Panc1 (cell line): ENCODE data around the gene AKT1. TPM values are rescaled to one million over a fixed set of nuclear protein-coding genes. Genes with fewer than 3 reads are reported as not detected.
"Not testable (repeated sequence)": the region's sequence is repeated elsewhere in the genome, so short reads cannot be mapped to it uniquely, and the experiment has no call there.

ENCODE experiments used
- ATAC-seq: fragments of 200-7000 bp; cut with Tn5 transposase; 2 replicates; pipeline ENCODE4 v1.9.1; 2020; ENCODE audit warnings: mild to moderate bottlenecking, moderate library complexity
- BruUV-seq: library from RNA; stranded (reverse); fragments of 400-500 nt; replicated peaks from 2 replicates; lab custom pipeline; 2021; lab: Mats Ljungman, UMichigan
- CTCF ChIA-PET: fragments of 300-600 bp; sonication (Branson Sonifier 250); formaldehyde crosslinking; loops from one replicate; lab custom pipeline; 2022; ENCODE audit warnings: antibody characterized with exemption; lab: Charles Lee
- POLR2A ChIA-PET: fragments of 300-600 bp; sonication (Branson Sonifier 250); formaldehyde crosslinking; loops from one replicate; lab custom pipeline; 2022; ENCODE audit warnings: antibody characterized with exemption; lab: Charles Lee
- DNase-seq: peaks from one replicate; pipeline ENCODE4 v3.0.0-alpha.2; 2010; ENCODE audit warnings: low read depth, low spot score
- H3K27ac ChIP-seq: 2 replicates; pipeline ENCODE4 v1.5.1; 2011; ENCODE audit warnings: mild to moderate bottlenecking, low read length, inconsistent platforms
- H3K27me3 ChIP-seq: fragments of 200-500 bp; sonication (Bioruptor generic); 2 replicates; pipeline ENCODE4 v1.6.0; 2014; ENCODE audit warnings: low read length, inconsistent platforms; ENCODE audit not compliant: control insufficient read depth, insufficient read depth
- H3K36me3 ChIP-seq: fragments of 200-500 bp; sonication (Bioruptor generic); 2 replicates; pipeline ENCODE4 v1.5.1; 2014; ENCODE audit warnings: inconsistent platforms, mild to moderate bottlenecking, low read length, moderate library complexity; ENCODE audit not compliant: control insufficient read depth, insufficient read depth
- H3K4me1 ChIP-seq: 2 replicates; pipeline ENCODE4 v1.5.1; 2011; ENCODE audit warnings: inconsistent platforms, mild to moderate bottlenecking, low read length, moderate library complexity; ENCODE audit not compliant: control insufficient read depth, insufficient read depth
- H3K4me3 ChIP-seq, 2 experiments: 2 replicates each; pipeline ENCODE4 v1.5.1; 2011 to 2012; ENCODE audit warnings: low read depth in 2 of 2, low read length in 2 of 2, mild to moderate bottlenecking in 2 of 2, inconsistent platforms in 1 of 2, moderate library complexity in 1 of 2
- H3K9me3 ChIP-seq: fragments of 200-500 bp; sonication (Bioruptor generic); 2 replicates; pipeline ENCODE4 v1.5.1; 2014; ENCODE audit warnings: low read depth, mild to moderate bottlenecking, inconsistent platforms, low read length, moderate library complexity; ENCODE audit not compliant: control insufficient read depth, insufficient read depth
- POLR2AphosphoS5 ChIP-seq: IDR thresholded peaks from 2 replicates; pipeline ENCODE4 v1.6.1; 2012; ENCODE audit warnings: mild to moderate bottlenecking, low read depth, low read length, moderate library complexity
- SIN3A ChIP-seq: IDR thresholded peaks from 2 replicates; pipeline ENCODE4 v1.6.1; 2012; ENCODE audit warnings: low read depth, mild to moderate bottlenecking, low read length, moderate library complexity, borderline replicate concordance; ENCODE audit not compliant: insufficient read depth
- TCF7L2 ChIP-seq: IDR thresholded peaks from 2 replicates; pipeline ENCODE4 v1.6.1; 2011; ENCODE audit warnings: mild to moderate bottlenecking, low read depth, low read length, inconsistent platforms
- in situ Hi-C: cut with HindIII; loops from 2 replicates; pipeline ENCODE4 v1.10.0; 2016; ENCODE audit warnings: low sequenced_read_pairs, low pct_unique_long_range_greater_than_20kb
- intact Hi-C: fragments of 100-400 bp; cut with micrococcal nuclease; formaldehyde crosslinking; loops from one replicate; pipeline ENCODE4 v1.10.0; 2022; ENCODE audit not compliant: unreplicated experiment
- total RNA-seq: library from RNA; stranded (reverse); gene quantifications from one replicate; pipeline ENCODE4 v1.2.1, GENCODE V29; 2021; ENCODE audit not compliant: unreplicated experiment
- TF ChIP-seq, protein P1 (sequence below): fragments of 450-650 bp; IDR thresholded peaks from 2 replicates; pipeline ENCODE4 v1.5.1; 2017; ENCODE audit warnings: mild to moderate bottlenecking
- TF ChIP-seq, protein P2 (sequence below), 2 experiments: IDR thresholded peaks; 2 replicates each; pipeline ENCODE4 v1.6.1; 2011 to 2012; ENCODE audit warnings: low read depth in 2 of 2, control low read depth in 1 of 2, low read length in 1 of 2, mild to moderate bottlenecking in 1 of 2, moderate library complexity in 1 of 2; ENCODE audit not compliant: insufficient read depth in 1 of 2

AKT1 gene
- total RNA-seq, 1 experiment from 2014 or later, result 175 TPM

DNA sequence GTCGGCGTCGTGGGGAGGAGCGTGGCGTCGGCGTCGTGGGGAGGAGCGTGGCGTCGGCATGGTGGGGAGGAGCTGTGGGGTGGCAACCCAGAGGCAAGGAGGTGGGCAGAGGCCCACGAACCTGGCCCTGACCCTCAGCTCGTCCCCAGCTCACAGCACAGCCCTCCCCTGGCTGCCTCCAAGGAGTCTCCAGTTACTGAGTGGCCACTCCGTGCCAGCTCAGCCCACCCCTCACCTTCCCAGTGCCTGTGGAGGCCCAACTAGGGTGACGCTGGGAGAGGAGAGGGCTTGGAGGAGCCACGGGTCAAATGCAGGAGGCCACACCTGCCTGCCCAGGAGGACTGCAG is 65.7 kb downstream of the AKT1 start:
- POLR2A ChIA-PET, result no interaction called here
- no peak for DNase-seq

DNA sequence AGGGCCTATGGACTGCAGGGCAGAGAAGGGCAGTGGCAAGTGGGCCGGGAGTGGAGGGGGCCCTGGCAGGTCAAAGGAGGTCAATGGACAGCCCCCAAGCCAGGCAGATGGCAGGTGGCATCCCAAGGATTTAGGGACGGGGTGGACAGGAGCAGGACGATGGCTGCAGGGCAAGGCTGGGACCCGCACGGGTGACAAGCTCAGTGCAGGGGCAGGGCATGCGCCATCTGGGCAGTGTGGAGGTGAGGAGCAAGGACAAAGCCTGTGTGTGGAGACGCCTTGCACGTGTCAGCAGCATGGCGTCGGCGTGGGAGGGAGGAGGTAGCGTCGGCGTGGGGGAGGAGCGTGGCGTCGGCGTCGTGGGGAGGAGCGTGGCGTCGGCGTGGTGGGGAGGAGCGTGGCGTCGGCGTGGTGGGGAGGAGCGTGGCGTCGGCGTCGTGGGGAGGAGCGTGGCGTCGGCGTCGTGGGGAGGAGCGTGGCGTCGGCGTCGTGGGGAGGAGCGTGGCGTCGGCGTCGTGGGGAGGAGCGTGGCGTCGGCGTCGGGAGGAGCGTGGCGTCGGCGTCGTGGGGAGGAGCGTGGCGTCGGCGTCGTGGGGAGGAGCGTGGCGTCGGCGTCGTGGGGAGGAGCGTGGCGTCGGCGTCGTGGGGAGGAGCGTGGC is 66.2 kb downstream of the AKT1 start:
- in situ Hi-C loops, H3K27me3 ChIP-seq, intact Hi-C loops, CTCF ChIA-PET, POLR2A ChIA-PET, ATAC-seq, H3K4me3 ChIP-seq, BruUV-seq, DNase-seq, H3K36me3 ChIP-seq, H3K9me3 ChIP-seq, H3K27ac ChIP-seq: not testable (repeated sequence)
- peaks cover 15% of the 10 kb centered on the region for H3K4me1 ChIP-seq

More for the DNA sequence above, 65.7 kb downstream of the AKT1 start:
- no TSS peak for BruUV-seq
- Histone ChIP-seq H3K9me3 (no peaks in the 10 kb centered on the region), H3K27ac (no peak overlapping the region), H3K4me3 (no peak overlapping the region), H3K27me3 (no peaks in the 10 kb centered on the region), H3K36me3 (no peaks in the 10 kb centered on the region), H3K4me1 (peaks cover 15% of the 10 kb centered on the region)
- intact Hi-C loops (no loop called here), in situ Hi-C loops (no loop called here)
- ATAC-seq, result no peak
- CTCF ChIA-PET, result no interaction called here
- no peak for TF ChIP-seq SIN3A

DNA sequence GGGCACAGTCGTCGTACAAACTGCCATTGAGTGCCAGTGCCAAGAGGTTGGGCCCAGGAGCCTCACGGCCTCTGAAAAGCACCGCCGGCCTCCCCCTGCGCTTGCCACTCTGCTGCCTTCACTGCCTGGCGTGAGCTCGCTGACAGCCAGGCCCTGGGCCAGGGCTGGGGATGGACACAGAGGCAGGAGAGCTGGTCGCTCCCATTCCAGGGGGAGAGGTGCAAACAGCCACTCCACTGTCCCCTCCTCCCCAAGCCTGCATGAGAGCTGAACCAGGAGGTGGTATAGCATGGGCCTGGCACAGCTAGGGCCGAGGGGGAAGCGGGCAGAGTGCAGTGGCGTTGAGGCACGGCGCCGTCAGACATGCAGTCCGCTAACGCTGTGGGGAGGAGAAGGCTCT is 66.9 kb downstream of the AKT1 start:
- DNase-seq, result no peak

More for the DNA sequence above, 66.9 kb downstream of the AKT1 start:
- H3K9me3 ChIP-seq, result no peaks in the 10 kb centered on the region
- TF ChIP-seq, protein P1, sequence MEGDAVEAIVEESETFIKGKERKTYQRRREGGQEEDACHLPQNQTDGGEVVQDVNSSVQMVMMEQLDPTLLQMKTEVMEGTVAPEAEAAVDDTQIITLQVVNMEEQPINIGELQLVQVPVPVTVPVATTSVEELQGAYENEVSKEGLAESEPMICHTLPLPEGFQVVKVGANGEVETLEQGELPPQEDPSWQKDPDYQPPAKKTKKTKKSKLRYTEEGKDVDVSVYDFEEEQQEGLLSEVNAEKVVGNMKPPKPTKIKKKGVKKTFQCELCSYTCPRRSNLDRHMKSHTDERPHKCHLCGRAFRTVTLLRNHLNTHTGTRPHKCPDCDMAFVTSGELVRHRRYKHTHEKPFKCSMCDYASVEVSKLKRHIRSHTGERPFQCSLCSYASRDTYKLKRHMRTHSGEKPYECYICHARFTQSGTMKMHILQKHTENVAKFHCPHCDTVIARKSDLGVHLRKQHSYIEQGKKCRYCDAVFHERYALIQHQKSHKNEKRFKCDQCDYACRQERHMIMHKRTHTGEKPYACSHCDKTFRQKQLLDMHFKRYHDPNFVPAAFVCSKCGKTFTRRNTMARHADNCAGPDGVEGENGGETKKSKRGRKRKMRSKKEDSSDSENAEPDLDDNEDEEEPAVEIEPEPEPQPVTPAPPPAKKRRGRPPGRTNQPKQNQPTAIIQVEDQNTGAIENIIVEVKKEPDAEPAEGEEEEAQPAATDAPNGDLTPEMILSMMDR, result no peak
- TF ChIP-seq, protein P2, sequence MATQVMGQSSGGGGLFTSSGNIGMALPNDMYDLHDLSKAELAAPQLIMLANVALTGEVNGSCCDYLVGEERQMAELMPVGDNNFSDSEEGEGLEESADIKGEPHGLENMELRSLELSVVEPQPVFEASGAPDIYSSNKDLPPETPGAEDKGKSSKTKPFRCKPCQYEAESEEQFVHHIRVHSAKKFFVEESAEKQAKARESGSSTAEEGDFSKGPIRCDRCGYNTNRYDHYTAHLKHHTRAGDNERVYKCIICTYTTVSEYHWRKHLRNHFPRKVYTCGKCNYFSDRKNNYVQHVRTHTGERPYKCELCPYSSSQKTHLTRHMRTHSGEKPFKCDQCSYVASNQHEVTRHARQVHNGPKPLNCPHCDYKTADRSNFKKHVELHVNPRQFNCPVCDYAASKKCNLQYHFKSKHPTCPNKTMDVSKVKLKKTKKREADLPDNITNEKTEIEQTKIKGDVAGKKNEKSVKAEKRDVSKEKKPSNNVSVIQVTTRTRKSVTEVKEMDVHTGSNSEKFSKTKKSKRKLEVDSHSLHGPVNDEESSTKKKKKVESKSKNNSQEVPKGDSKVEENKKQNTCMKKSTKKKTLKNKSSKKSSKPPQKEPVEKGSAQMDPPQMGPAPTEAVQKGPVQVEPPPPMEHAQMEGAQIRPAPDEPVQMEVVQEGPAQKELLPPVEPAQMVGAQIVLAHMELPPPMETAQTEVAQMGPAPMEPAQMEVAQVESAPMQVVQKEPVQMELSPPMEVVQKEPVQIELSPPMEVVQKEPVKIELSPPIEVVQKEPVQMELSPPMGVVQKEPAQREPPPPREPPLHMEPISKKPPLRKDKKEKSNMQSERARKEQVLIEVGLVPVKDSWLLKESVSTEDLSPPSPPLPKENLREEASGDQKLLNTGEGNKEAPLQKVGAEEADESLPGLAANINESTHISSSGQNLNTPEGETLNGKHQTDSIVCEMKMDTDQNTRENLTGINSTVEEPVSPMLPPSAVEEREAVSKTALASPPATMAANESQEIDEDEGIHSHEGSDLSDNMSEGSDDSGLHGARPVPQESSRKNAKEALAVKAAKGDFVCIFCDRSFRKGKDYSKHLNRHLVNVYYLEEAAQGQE (IDR thresholded peaks at IDR 0.05; ENCODE audit: insufficient read depth in 1 of 2, low read depth in 2 of 2, low read length in 1 of 2), result no peak
- no peak for TF ChIP-seq TCF7L2
- TF ChIP-seq POLR2AphosphoS5, result no peak
- no peak for TF ChIP-seq SIN3A
- H3K36me3 ChIP-seq, result no peaks in the 10 kb centered on the region
- BruUV-seq, result no TSS peak
- in situ Hi-C loops, result no loop called here
- no peak overlapping the region for H3K4me3 ChIP-seq
- ChIA-PET POLR2A (no interaction called here), CTCF (no interaction called here)
- no peak for ATAC-seq
- H3K27me3 ChIP-seq, result no peaks in the 10 kb centered on the region
- H3K4me1 ChIP-seq, result peaks cover 15% of the 10 kb centered on the region
- intact Hi-C loops, result no loop called here
- H3K27ac ChIP-seq, result no peak overlapping the region
